ENCODE data around the gene TRAF3.
A peak's percentile ranks its signal among the peaks of the same experiment; 100 is the strongest.

The TRAF3 gene

DNA sequence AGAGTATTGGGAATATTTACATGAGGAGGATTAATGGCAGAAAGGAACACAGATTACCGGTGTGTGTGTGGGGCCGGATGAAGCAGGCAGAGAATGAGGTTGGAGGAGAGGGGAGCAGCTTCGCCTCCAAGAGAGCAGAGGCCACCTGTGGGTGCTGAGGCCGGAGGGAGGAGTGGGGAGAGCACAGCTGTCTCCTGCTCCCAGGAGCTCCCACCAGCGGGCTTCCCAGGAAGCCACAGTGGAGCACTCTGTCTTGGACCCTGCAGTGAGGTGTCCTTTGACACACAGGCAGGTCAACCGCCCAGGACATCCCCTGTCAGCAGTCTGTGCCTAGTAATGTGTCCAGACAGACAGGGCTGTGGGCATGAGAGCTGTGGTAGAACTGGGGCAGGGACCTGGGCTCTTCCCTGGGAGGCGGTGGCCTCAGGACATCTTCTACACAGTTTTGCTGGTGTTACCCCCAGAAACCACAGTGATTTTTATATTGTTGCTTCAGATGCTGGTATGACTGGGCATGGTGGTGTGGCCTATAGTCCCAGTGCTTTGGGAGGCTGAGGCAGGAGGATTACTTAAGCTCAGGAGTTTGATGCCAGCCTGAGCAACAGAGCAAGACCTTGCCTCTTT is 126.8 kb downstream of the TRAF3 start:
- Mint-ChIP-seq H3K9me3 (no peaks in the 10 kb centered on the region), H3K36me3 (peaks cover 62 to 72% of the 10 kb centered on the region in 2 donors), H3K4me3 (no peak overlapping the region), H3K27me3 (no peaks in the 10 kb centered on the region), H3K27ac (peak overlapping the region; percentile 96), H3K4me1 (peaks cover 42 to 60% of the 10 kb centered on the region in 2 donors)
- DNase-seq (no peak), ATAC-seq (replicated peaks) (no peak)

DNA sequence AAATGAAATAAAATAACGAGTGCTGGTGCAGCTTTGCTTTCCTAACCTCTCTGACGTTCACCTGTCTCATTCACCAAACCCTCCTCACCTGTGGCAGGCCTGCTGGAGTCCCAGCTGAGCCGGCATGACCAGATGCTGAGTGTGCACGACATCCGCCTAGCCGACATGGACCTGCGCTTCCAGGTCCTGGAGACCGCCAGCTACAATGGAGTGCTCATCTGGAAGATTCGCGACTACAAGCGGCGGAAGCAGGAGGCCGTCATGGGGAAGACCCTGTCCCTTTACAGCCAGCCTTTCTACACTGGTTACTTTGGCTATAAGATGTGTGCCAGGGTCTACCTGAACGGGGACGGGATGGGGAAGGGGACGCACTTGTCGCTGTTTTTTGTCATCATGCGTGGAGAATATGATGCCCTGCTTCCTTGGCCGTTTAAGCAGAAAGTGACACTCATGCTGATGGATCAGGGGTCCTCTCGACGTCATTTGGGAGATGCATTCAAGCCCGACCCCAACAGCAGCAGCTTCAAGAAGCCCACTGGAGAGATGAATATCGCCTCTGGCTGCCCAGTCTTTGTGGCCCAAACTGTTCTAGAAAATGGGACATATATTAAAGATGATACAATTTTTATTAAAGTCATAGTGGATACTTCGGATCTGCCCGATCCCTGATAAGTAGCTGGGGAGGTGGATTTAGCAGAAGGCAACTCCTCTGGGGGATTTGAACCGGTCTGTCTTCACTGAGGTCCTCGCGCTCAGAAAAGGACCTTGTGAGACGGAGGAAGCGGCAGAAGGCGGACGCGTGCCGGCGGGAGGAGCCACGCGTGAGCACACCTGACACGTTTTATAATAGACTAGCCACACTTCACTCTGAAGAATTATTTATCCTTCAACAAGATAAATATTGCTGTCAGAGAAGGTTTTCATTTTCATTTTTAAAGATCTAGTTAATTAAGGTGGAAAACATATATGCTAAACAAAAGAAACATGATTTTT is 128.2 kb downstream of the TRAF3 start:
- Mint-ChIP-seq H3K27me3 (no peaks in the 10 kb centered on the region), H3K9me3 (no peaks in the 10 kb centered on the region), H3K27ac (peak overlapping the region; percentile 67), H3K4me1 (peaks cover 34 to 46% of the 10 kb centered on the region in 2 donors), H3K4me3 (no peak overlapping the region), H3K36me3 (peaks cover 58 to 70% of the 10 kb centered on the region in 2 donors)
- ATAC-seq (replicated peaks), result no peak
- DNase-seq, result no peak

DNA sequence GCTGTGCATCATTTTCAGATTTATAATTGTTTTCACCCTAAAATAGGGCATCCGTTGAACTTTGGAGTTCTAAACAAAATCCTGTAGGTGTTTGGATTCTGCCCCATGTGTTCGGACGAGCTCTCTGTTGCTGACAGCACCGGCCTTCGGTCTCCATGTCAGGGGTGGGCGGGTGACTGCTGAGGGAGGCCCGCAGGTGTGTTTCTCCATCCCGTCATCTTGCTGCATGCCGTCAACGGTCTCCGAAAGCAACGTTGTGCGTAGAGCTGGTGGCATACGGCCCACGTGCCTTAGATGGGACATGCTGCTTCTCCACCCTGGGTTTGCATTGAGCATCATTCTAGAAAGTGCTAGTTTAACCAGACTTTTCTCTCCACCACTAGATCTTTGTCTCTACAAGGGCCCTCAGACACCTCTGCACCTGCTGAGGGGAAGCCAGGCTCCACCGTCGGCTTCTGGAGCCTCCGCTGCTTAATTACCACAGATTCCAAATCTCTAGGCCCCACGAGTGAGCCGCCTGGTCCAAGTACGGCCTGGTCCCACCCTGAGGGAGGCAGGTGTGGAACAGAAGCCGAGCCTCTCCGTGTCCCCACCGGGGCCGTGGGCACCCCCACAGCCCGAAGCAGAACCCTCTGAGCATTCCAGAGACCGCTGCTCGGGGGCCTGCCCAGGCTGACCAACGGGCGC is 129.5 kb downstream of the TRAF3 start:
- Mint-ChIP-seq H3K9me3 (no peaks in the 10 kb centered on the region), H3K27me3 (no peaks in the 10 kb centered on the region), H3K4me1 (peaks cover 24 to 33% of the 10 kb centered on the region in 2 donors), H3K27ac (peak overlapping the region; percentile 51), H3K4me3 (no peak overlapping the region), H3K36me3 (peaks cover 55 to 76% of the 10 kb centered on the region in 2 donors)
- DNase-seq (no peak), ATAC-seq (replicated peaks) (no peak)

DNA sequence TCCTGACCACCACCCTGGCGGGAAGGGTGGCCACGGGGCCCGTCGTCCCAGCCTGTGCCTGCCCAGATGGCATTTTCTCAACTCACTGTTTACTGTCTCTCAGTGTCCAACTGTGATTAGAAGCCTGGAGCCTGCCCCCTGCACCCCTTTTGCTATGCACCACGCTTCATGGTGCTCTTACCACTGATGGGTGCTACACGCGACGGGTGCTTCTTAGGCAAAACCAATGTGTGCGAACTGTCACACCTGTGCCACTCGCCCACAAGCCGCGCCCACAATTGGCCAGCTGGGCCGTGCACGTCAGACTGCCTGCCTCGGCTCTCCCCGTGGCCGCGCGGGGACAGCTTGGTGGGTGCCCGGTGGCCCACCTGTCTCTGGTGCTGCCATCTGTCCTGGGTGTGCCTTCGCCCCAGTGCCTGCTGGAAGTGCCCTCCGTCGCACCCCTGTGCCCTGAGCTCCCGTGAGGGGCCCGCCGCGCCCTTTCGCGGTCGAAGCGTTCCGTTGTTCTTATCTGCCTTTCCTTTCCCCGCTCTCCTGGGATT is 130.1 kb downstream of the TRAF3 start:
- no peak for DNase-seq
- H3K9me3 Mint-ChIP-seq, result no peaks in the 10 kb centered on the region
- peak; percentile 36 to 56 for ATAC-seq (replicated peaks)
- H3K4me1 Mint-ChIP-seq, result peaks cover 18 to 26% of the 10 kb centered on the region in 2 donors
- peak overlapping the region in 1 of 2 donors; percentile 55 for H3K4me3 Mint-ChIP-seq
- peak overlapping the region; percentile 65 for H3K27ac Mint-ChIP-seq
- H3K36me3 Mint-ChIP-seq, result peaks cover 52 to 74% of the 10 kb centered on the region in 2 donors
- no peaks in the 10 kb centered on the region for H3K27me3 Mint-ChIP-seq

DNA sequence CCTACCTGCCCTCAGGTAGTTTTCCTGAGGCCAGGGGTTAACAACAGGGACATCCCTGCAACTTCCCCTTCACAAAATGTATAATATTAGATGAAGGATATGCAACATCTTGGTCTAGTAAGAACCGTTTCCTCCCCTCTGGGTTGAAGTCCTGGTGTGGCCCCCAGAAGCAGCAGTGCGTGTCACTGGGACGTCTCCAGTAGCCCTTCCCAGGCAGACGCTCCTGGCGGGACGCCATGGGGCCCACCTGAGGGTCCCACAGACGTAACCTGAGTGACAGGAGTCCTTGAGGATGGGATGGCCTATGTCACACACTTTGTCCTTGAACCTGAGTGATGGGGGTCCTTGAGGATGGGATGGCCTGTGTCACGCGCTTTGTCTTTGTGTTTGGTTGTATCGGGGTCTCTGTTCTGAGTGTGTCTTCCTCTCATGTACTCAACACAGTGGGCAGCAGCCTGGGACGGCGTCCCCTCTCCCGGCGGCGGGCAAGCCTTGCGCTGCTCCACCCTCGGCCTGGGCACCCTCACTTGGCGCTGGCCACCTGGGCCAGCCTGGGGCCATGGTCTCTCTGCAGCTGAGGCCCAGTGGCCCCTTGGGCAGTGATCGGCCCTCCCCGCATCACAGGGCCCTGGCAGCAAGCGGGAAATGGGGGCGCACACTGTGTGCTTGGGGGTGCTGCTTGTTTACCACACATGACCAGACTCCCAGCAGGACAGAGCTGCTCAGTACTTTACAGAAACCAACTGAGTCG is 130.9 kb downstream of the TRAF3 start:
- Mint-ChIP-seq H3K4me1 (peaks cover 13 to 21% of the 10 kb centered on the region in 2 donors), H3K9me3 (no peaks in the 10 kb centered on the region), H3K27ac (peak overlapping the region; percentile 65), H3K27me3 (no peaks in the 10 kb centered on the region), H3K36me3 (peaks cover 47 to 72% of the 10 kb centered on the region in 2 donors), H3K4me3 (peak overlapping the region in 1 of 2 donors; percentile 55)
- DNase-seq (no peak), ATAC-seq (replicated peaks) (no peak)

DNA sequence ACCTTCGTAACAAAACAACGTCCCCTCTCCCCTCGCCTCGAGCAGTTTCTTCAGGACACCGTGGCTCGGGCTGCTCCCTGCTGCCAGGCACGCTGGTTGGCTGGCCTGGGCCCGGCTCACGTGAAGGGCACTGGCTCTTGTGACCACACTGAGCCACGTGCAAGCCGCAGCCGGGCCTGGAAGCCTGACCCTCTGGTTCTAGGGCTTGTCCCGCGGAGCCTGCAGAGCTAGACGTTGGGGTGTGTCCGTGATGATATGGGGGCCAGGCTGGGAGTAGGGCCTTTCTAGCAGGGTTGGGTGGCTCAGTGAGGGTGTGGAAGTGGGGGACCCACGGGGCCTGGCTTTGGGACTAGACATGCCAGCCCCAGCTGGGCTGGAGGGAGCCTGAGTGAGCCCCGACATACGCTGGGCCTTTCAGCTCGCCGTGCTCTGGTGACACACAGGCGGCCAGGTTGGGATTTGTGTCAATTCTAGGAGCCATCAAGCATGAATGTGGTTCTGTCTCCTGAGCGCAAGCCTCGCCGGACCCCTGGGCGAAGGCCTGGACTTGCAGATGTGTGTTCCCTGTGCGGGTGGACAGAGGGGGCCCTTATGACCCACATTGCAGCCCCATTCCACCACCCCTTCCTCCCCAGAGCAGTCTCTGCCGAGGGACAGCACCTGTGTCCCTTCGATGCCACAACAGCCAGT is 131.7 kb downstream of the TRAF3 start:
- Mint-ChIP-seq H3K4me1 (peaks cover 15 to 21% of the 10 kb centered on the region in 2 donors), H3K9me3 (no peaks in the 10 kb centered on the region)

DNA sequence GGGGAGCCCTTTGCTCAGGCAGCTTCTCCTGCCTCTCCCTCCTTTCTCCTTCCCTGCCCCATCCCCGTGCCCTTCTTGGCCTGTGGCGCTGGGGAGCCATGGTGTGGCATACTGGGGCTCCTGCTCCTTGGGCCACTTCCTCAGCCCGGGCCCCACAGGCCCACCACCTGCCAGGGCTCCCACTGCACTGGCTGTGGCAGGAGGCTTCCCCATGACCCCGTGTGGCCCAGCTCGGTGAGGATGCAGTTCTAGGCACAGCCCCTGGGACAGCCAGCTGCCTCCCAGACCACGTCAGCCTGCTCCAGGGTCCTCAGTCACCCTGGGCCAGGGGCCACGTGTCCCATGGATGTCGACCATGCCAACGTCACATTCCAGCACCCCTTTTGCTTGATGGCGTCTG is 132.2 kb downstream of the TRAF3 start:
- Mint-ChIP-seq H3K9me3 (no peaks in the 10 kb centered on the region), H3K36me3 (peaks cover 35 to 65% of the 10 kb centered on the region in 2 donors), H3K4me3 (no peak overlapping the region), H3K27ac (peak overlapping the region; percentile 31), H3K4me1 (peaks cover 16 to 22% of the 10 kb centered on the region in 2 donors), H3K27me3 (no peaks in the 10 kb centered on the region)
- DNase-seq (no peak), ATAC-seq (replicated peaks) (no peak)

More for the DNA sequence above, 131.7 kb downstream of the TRAF3 start:
- ATAC-seq (replicated peaks) (no peak), DNase-seq (no peak)
- H3K27me3 Mint-ChIP-seq, result no peaks in the 10 kb centered on the region
- H3K27ac Mint-ChIP-seq, result peak overlapping the region; percentile 31
- H3K4me3 Mint-ChIP-seq, result no peak overlapping the region
- peaks cover 39 to 70% of the 10 kb centered on the region in 2 donors for H3K36me3 Mint-ChIP-seq

DNA sequence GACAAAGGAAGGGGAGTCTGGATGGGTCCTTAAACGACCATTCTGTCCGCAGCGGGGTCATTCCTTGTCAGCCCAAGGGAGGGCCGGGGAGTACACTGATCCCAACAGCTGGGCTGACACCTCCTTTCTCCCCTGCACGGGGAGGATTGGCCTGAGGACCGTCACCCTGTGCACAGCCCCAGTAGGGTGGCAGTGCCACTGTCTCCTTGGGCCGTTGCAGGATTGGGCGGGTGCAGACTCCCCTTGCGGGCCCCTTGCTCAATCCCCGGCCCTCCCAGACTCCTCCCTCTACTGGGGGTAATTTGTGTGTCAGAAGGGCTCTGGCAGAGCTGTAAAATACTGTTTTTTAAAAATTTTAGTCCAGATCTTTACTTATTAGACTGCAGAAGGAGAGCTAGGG is 132.7 kb downstream of the TRAF3 start:
- peaks cover 16 to 24% of the 10 kb centered on the region in 2 donors for H3K4me1 Mint-ChIP-seq
- ATAC-seq (replicated peaks) (no peak), DNase-seq (no peak)
- H3K36me3 Mint-ChIP-seq, result peaks cover 34 to 64% of the 10 kb centered on the region in 2 donors
- no peaks in the 10 kb centered on the region for H3K9me3 Mint-ChIP-seq
- H3K4me3 Mint-ChIP-seq, result no peak overlapping the region
- no peaks in the 10 kb centered on the region for H3K27me3 Mint-ChIP-seq
- peak overlapping the region; percentile 75 for H3K27ac Mint-ChIP-seq

DNA sequence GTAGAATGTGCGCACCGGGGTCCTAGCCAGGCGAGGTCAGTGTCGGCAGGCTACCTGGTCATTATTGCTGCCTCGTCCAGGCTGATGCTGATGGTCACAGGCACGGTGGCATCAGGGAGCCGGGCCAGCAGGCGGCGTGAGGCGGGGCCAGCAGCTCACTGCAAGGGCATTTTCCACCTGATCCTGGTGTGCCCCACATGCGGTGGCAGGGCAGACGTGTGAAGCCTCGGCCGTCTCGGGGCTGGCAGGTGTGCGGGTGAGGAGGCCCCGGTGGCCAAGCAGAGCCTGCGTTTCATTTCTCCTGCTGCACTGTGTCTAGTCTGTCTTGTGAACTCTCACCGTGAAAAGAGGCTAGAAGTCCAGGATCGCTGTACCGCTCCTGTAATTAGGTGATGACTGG is 133.2 kb downstream of the TRAF3 start:
- Mint-ChIP-seq H3K4me3 (no peak overlapping the region), H3K27me3 (no peaks in the 10 kb centered on the region), H3K9me3 (no peaks in the 10 kb centered on the region), H3K36me3 (peaks cover 29 to 58% of the 10 kb centered on the region in 2 donors), H3K27ac (peak overlapping the region; percentile 75), H3K4me1 (peaks cover 16 to 29% of the 10 kb centered on the region in 2 donors)
- ATAC-seq (replicated peaks), result no peak
- no peak for DNase-seq

DNA sequence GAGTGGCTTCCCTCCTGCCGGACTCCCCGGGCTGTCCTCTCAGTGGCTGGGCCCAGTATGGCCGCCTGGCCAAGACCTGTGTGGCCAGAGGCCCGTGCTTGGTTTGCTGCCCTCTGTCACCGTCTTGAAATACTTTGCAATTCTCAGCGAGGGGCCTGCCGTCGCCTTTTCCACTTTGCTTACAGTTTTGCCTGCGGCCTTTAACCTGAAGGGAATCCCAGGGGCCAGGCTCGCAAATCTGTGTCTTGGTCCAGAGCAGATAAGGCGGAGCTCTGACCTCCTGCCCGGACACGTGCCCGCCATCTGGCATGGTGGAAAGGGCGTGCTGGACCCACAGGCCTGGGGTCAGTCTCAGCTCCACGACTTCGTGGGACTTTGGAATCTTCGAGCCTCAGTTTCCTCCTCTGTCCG is 134.3 kb downstream of the TRAF3 start:
- no peaks in the 10 kb centered on the region for H3K9me3 Mint-ChIP-seq
- no peaks in the 10 kb centered on the region for H3K27me3 Mint-ChIP-seq

DNA sequence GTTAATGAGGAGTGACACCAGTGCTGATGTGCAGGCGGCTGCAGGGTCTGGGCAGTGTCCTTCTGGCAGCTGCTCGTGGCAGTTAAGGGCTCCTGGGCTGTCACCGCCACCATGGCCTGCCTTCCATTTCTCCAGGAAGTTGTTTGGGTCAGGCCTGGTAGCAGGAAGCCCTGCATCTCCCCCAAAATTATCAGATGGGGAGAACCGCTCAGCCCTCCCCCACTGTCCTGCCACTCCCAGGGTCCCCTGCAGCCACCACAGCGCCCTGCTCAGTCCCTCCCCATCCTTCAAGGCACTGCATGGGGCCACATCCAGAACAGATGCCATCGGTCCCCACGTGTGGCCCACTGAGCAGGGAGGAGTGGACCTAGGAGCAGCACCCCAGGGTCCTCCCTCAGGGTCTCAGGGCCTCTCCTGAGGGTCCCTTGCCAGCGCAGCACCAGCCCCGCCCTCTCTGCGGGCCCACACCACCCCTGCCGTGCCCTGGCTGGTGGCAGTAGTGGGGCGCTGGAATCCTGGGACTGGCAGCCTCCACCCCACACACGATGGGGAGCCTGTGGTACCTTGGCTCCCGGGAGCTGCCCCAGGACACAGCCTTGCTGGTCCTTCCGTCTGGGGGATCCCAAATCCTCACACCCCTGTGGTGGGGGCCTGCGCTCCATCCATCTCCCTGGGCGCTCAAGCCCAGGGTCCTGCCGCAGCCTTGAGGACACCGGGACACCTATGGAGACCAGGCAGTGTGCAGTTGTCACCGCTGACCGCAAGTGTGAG is 134.9 kb downstream of the TRAF3 start:
- Mint-ChIP-seq H3K27me3 (no peaks in the 10 kb centered on the region), H3K4me1 (peaks cover 23 to 29% of the 10 kb centered on the region in 2 donors), H3K4me3 (peak overlapping the region in 1 of 2 donors; percentile 43), H3K36me3 (peaks cover 22 to 46% of the 10 kb centered on the region in 2 donors), H3K27ac (peak overlapping the region; percentile 69), H3K9me3 (no peaks in the 10 kb centered on the region)
- DNase-seq (no peak), ATAC-seq (replicated peaks) (no peak)

More for the DNA sequence above, 134.3 kb downstream of the TRAF3 start:
- H3K4me1 Mint-ChIP-seq, result peaks cover 20 to 29% of the 10 kb centered on the region in 2 donors
- peaks cover 26 to 51% of the 10 kb centered on the region in 2 donors for H3K36me3 Mint-ChIP-seq
- H3K27ac Mint-ChIP-seq, result no peak overlapping the region
- H3K4me3 Mint-ChIP-seq, result no peak overlapping the region
- DNase-seq (no peak), ATAC-seq (replicated peaks) (no peak)
